Measurements from ENCODE around the gene LAMP1. TPM values are rescaled to one million over a fixed set of nuclear protein-coding genes. Genes with fewer than 3 reads are reported as not detected.
"Not testable (repeated sequence)": the region's sequence is repeated elsewhere in the genome, so short reads cannot be mapped to it uniquely, and the experiment has no call there.

The LAMP1 gene, protein sequence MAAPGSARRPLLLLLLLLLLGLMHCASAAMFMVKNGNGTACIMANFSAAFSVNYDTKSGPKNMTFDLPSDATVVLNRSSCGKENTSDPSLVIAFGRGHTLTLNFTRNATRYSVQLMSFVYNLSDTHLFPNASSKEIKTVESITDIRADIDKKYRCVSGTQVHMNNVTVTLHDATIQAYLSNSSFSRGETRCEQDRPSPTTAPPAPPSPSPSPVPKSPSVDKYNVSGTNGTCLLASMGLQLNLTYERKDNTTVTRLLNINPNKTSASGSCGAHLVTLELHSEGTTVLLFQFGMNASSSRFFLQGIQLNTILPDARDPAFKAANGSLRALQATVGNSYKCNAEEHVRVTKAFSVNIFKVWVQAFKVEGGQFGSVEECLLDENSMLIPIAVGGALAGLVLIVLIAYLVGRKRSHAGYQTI
- total RNA-seq, result 100 to 1,000 TPM in 1 of 3 donors, 10 to 100 TPM in 2; 96.7 to 167 (median 99.1) TPM

DNA sequence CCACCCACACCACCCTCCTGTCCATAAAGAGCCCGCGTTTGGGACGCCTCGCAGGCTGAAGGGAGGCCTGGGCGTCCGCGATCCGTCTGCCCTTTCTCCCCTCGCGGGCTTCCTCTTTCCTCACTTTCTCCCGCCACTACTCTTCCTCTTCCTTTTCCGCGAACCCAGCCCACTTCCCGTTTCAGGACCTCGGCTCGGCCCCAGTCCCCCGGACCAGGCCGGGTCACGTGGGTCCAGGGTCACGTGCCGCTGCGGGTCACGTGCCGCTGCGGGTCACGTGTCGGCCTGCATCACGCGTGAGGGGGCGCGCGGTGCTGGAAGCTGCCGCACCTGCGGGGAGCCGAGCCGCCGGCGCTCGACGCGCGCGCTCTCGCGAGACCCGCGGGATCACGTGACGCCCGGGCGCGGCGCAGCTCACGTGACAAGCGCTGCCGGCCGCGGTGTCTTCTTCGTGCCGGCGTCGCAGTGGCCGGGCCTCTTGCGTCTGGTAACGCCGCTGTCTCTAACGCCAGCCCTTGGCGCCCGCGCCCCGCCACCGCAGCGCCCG lies at the start of gene LAMP1:
LAMP1 (plus strand) TSS at position 417 of the 547 bp plus-strand sequence. CDS start 196 bp downstream, outside the sequence.
- H3K9me3 ChIP-seq, result no peaks in the 10 kb centered on the region
- H3K27me3 ChIP-seq, result no peaks in the 10 kb centered on the region
- peak within 1 kb of the TSS; percentile 89 to 95 for H3K27ac ChIP-seq
- intact Hi-C loops (cut with DNase I; ENCODE audit: low total_unique reads), result no loop called here
- TF ChIP-seq, protein P1, sequence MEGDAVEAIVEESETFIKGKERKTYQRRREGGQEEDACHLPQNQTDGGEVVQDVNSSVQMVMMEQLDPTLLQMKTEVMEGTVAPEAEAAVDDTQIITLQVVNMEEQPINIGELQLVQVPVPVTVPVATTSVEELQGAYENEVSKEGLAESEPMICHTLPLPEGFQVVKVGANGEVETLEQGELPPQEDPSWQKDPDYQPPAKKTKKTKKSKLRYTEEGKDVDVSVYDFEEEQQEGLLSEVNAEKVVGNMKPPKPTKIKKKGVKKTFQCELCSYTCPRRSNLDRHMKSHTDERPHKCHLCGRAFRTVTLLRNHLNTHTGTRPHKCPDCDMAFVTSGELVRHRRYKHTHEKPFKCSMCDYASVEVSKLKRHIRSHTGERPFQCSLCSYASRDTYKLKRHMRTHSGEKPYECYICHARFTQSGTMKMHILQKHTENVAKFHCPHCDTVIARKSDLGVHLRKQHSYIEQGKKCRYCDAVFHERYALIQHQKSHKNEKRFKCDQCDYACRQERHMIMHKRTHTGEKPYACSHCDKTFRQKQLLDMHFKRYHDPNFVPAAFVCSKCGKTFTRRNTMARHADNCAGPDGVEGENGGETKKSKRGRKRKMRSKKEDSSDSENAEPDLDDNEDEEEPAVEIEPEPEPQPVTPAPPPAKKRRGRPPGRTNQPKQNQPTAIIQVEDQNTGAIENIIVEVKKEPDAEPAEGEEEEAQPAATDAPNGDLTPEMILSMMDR (IDR thresholded peaks at IDR 0.05), result peak in 1 of 3 donors; percentile 62
- peak; percentile 42 for TF ChIP-seq POLR2A (IDR thresholded peaks at IDR 0.05)
- peak; percentile 98 to 100 (median 100) for TF ChIP-seq POLR2AphosphoS5 (IDR thresholded peaks at IDR 0.05)
- no peaks in the 10 kb centered on the region for H3K36me3 ChIP-seq
- H3K4me3 ChIP-seq, result peak within 1 kb of the TSS; percentile 68 to 92 (median 71)
- peak; percentile 98 to 99 for DNase-seq (ENCODE audit: low spot score in 2 of 2)
- peaks cover 0 to 11% of the 10 kb centered on the region in 2 donors for H3K4me1 ChIP-seq

GRCh38 chr13:113252516-113253095 lies 44.4 kb upstream of the LAMP1 start:
- H3K9me3 ChIP-seq, result no peaks in the 10 kb centered on the region
- DNase-seq (ENCODE audit: low spot score in 2 of 2), result no peak
- H3K4me1 ChIP-seq, result no peaks in the 10 kb centered on the region
- H3K4me3 ChIP-seq, result no peak overlapping the region
- no peak overlapping the region for H3K27ac ChIP-seq
- no peaks in the 10 kb centered on the region for H3K36me3 ChIP-seq
- intact Hi-C loops (cut with DNase I; ENCODE audit: low total_unique reads), result no loop called here
- TF ChIP-seq, protein P1 (IDR thresholded peaks at IDR 0.05), result no peak
- TF ChIP-seq POLR2AphosphoS5 (IDR thresholded peaks at IDR 0.05), result no peak
- no peak for TF ChIP-seq POLR2A (IDR thresholded peaks at IDR 0.05)
- no peaks in the 10 kb centered on the region for H3K27me3 ChIP-seq

DNA sequence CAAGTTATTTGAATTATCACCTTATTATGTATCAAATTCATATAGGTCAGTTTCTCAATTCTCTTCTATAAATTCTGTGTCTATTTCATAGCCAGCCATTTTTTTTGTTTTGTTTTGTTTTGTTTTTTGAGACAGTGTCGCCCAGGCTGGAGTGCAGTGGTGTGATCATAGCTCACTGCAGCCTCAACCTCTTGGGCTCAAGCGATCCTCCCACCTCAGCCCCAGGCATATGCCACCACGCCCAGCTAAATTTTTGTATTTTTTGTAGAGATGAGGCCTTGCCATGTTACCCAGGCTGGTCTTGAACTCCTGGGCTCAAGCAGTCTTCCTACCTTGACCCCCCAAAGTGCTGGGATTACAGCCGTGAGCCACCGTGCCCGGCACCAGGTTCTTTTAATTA lies 39.1 kb upstream of the LAMP1 start:
- intact Hi-C loops (cut with DNase I; ENCODE audit: low total_unique reads); H3K4me1 ChIP-seq; H3K27ac ChIP-seq; H3K4me3 ChIP-seq; H3K36me3 ChIP-seq; H3K9me3 ChIP-seq; H3K27me3 ChIP-seq; DNase-seq (ENCODE audit: low spot score in 2 of 2): not testable (repeated sequence)

GRCh38 chr13:113258321-113259054 lies 38.6 kb upstream of the LAMP1 start:
- no peak for TF ChIP-seq POLR2A (IDR thresholded peaks at IDR 0.05)
- TF ChIP-seq POLR2AphosphoS5 (IDR thresholded peaks at IDR 0.05), result no peak
- TF ChIP-seq, protein P1 (IDR thresholded peaks at IDR 0.05), result no peak
- no peaks in the 10 kb centered on the region for H3K36me3 ChIP-seq
- no peak overlapping the region for H3K4me3 ChIP-seq
- no peak for DNase-seq (ENCODE audit: low spot score in 2 of 2)
- H3K27ac ChIP-seq, result no peak overlapping the region
- no peaks in the 10 kb centered on the region for H3K4me1 ChIP-seq
- H3K9me3 ChIP-seq, result no peaks in the 10 kb centered on the region
- intact Hi-C loops (cut with DNase I; ENCODE audit: low total_unique reads), result no loop called here
- no peaks in the 10 kb centered on the region for H3K27me3 ChIP-seq

DNA sequence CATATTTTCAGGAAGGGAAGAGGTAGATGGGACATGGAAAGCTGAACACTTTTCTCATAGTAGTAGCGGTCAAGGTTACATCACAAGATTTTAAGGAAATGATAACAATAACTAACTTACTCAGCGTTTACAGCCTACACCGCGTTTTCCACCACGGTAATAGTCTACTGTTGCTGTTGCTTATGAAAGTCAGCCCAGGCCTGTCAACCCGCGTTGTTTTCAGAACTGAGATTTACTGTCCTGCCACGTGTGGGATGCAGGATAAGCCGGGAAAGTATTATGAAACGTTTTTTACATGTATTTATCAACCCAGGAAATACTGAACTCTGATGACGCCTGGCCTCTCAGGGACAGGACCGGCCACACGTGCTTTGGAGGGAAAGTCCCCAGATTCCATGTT lies 36.0 kb upstream of the LAMP1 start:
- Histone ChIP-seq H3K9me3 (no peaks in the 10 kb centered on the region), H3K36me3 (no peaks in the 10 kb centered on the region), H3K27ac (no peak overlapping the region), H3K4me3 (no peak overlapping the region), H3K4me1 (no peaks in the 10 kb centered on the region), H3K27me3 (no peaks in the 10 kb centered on the region)
- TF ChIP-seq POLR2A (IDR thresholded peaks at IDR 0.05) (no peak), POLR2AphosphoS5 (IDR thresholded peaks at IDR 0.05) (no peak)
- TF ChIP-seq, protein P1 (IDR thresholded peaks at IDR 0.05), result no peak
- DNase-seq (ENCODE audit: low spot score in 2 of 2), result no peak
- intact Hi-C loops (cut with DNase I; ENCODE audit: low total_unique reads), result no loop called here

GRCh38 chr13:113263016-113263415 lies 34.0 kb upstream of the LAMP1 start:
- H3K36me3 ChIP-seq; intact Hi-C loops (cut with DNase I; ENCODE audit: low total_unique reads): not testable (repeated sequence)

More at GRCh38 chr13:113263016-113263415, 34.0 kb upstream of the LAMP1 start:
- not testable (repeated sequence) for H3K27ac ChIP-seq; H3K4me3 ChIP-seq; DNase-seq (ENCODE audit: low spot score in 2 of 2); H3K27me3 ChIP-seq; H3K9me3 ChIP-seq; H3K4me1 ChIP-seq
